Panc1 (cell line): ENCODE data around the gene CACNA2D4. TPM values are rescaled to one million over a fixed set of nuclear protein-coding genes. Genes with fewer than 3 reads are reported as not detected.

ENCODE experiments used
- ATAC-seq: fragments of 200-7000 bp; cut with Tn5 transposase; 2 replicates; pipeline ENCODE4 v1.9.1; 2020; ENCODE audit warnings: mild to moderate bottlenecking, moderate library complexity
- BruUV-seq: library from RNA; stranded (reverse); fragments of 400-500 nt; replicated peaks from 2 replicates; lab custom pipeline; 2021; lab: Mats Ljungman, UMichigan
- CTCF ChIA-PET: fragments of 300-600 bp; sonication (Branson Sonifier 250); formaldehyde crosslinking; loops from one replicate; lab custom pipeline; 2022; ENCODE audit warnings: antibody characterized with exemption; lab: Charles Lee
- POLR2A ChIA-PET: fragments of 300-600 bp; sonication (Branson Sonifier 250); formaldehyde crosslinking; loops from one replicate; lab custom pipeline; 2022; ENCODE audit warnings: antibody characterized with exemption; lab: Charles Lee
- DNase-seq: peaks from one replicate; pipeline ENCODE4 v3.0.0-alpha.2; 2010; ENCODE audit warnings: low read depth, low spot score
- H3K27ac ChIP-seq: 2 replicates; pipeline ENCODE4 v1.5.1; 2011; ENCODE audit warnings: mild to moderate bottlenecking, low read length, inconsistent platforms
- H3K27me3 ChIP-seq: fragments of 200-500 bp; sonication (Bioruptor generic); 2 replicates; pipeline ENCODE4 v1.6.0; 2014; ENCODE audit warnings: low read length, inconsistent platforms; ENCODE audit not compliant: control insufficient read depth, insufficient read depth
- H3K36me3 ChIP-seq: fragments of 200-500 bp; sonication (Bioruptor generic); 2 replicates; pipeline ENCODE4 v1.5.1; 2014; ENCODE audit warnings: inconsistent platforms, mild to moderate bottlenecking, low read length, moderate library complexity; ENCODE audit not compliant: control insufficient read depth, insufficient read depth
- H3K4me1 ChIP-seq: 2 replicates; pipeline ENCODE4 v1.5.1; 2011; ENCODE audit warnings: inconsistent platforms, mild to moderate bottlenecking, low read length, moderate library complexity; ENCODE audit not compliant: control insufficient read depth, insufficient read depth
- H3K4me3 ChIP-seq, 2 experiments: 2 replicates each; pipeline ENCODE4 v1.5.1; 2011 to 2012; ENCODE audit warnings: low read depth in 2 of 2, low read length in 2 of 2, mild to moderate bottlenecking in 2 of 2, inconsistent platforms in 1 of 2, moderate library complexity in 1 of 2
- H3K9me3 ChIP-seq: fragments of 200-500 bp; sonication (Bioruptor generic); 2 replicates; pipeline ENCODE4 v1.5.1; 2014; ENCODE audit warnings: low read depth, mild to moderate bottlenecking, inconsistent platforms, low read length, moderate library complexity; ENCODE audit not compliant: control insufficient read depth, insufficient read depth
- CTCF ChIP-seq: fragments of 450-650 bp; IDR thresholded peaks from 2 replicates; pipeline ENCODE4 v1.5.1; 2017; ENCODE audit warnings: mild to moderate bottlenecking
- POLR2AphosphoS5 ChIP-seq: IDR thresholded peaks from 2 replicates; pipeline ENCODE4 v1.6.1; 2012; ENCODE audit warnings: mild to moderate bottlenecking, low read depth, low read length, moderate library complexity
- REST ChIP-seq, 2 experiments: IDR thresholded peaks; 2 replicates each; pipeline ENCODE4 v1.6.1; 2011 to 2012; ENCODE audit warnings: low read depth in 2 of 2, control low read depth in 1 of 2, low read length in 1 of 2, mild to moderate bottlenecking in 1 of 2, moderate library complexity in 1 of 2; ENCODE audit not compliant: insufficient read depth in 1 of 2
- SIN3A ChIP-seq: IDR thresholded peaks from 2 replicates; pipeline ENCODE4 v1.6.1; 2012; ENCODE audit warnings: low read depth, mild to moderate bottlenecking, low read length, moderate library complexity, borderline replicate concordance; ENCODE audit not compliant: insufficient read depth
- TCF7L2 ChIP-seq: IDR thresholded peaks from 2 replicates; pipeline ENCODE4 v1.6.1; 2011; ENCODE audit warnings: mild to moderate bottlenecking, low read depth, low read length, inconsistent platforms
- in situ Hi-C: cut with HindIII; loops from 2 replicates; pipeline ENCODE4 v1.10.0; 2016; ENCODE audit warnings: low sequenced_read_pairs, low pct_unique_long_range_greater_than_20kb
- intact Hi-C: fragments of 100-400 bp; cut with micrococcal nuclease; formaldehyde crosslinking; loops from one replicate; pipeline ENCODE4 v1.10.0; 2022; ENCODE audit not compliant: unreplicated experiment
- total RNA-seq: library from RNA; stranded (reverse); gene quantifications from one replicate; pipeline ENCODE4 v1.2.1, GENCODE V29; 2021; ENCODE audit not compliant: unreplicated experiment

The CACNA2D4 gene
- total RNA-seq, 1 experiment from 2014 or later: 0.15 TPM

GRCh38 chr12:1836854-1837421, 81.5 kb downstream of the CACNA2D4 start:
- no TSS peak for BruUV-seq
- no peaks in the 10 kb centered on the region for H3K36me3 ChIP-seq
- H3K27ac ChIP-seq: no peak overlapping the region
- TF ChIP-seq CTCF (no peak), SIN3A (no peak)
- ChIA-PET POLR2A (no interaction called here), CTCF (interaction anchor here (1.2 kb wide), 1 partner anchor 103 kb away, joined by 4 read pairs; no protein-coding TSS in a partner anchor)
- no peak overlapping the region for H3K4me3 ChIP-seq
- H3K4me1 ChIP-seq: peaks cover 4% of the 10 kb centered on the region; the same call in 1 of the 2 replicates
- H3K9me3 ChIP-seq: no peaks in the 10 kb centered on the region
- in situ Hi-C loops: no loop called here
- DNase-seq (no peak), ATAC-seq (no peak)
- intact Hi-C loops: no loop called here
- no peaks in the 10 kb centered on the region for H3K27me3 ChIP-seq

- no peak for DNase-seq
- no peaks in the 10 kb centered on the region for H3K36me3 ChIP-seq
- no peak overlapping the region for H3K27ac ChIP-seq
- in situ Hi-C loops (no loop called here), intact Hi-C loops (no loop called here)
- no peaks in the 10 kb centered on the region for H3K9me3 ChIP-seq
- TF ChIP-seq POLR2AphosphoS5 (no peak), TCF7L2 (no peak), SIN3A (no peak), REST (IDR thresholded peaks at IDR 0.05; ENCODE audit: insufficient read depth in 1 of 2, low read depth in 2 of 2, low read length in 1 of 2) (no peak), CTCF (no peak)
- POLR2A ChIA-PET: no interaction called here
- H3K27me3 ChIP-seq: no peaks in the 10 kb centered on the region
- ATAC-seq: no peak
- CTCF ChIA-PET: interaction anchor here (0.6 to 1.2 kb wide), 2 partner anchors 16 to 104 kb away, joined by 3 to 4 read pairs; no protein-coding TSS in a partner anchor
- no peak overlapping the region for H3K4me3 ChIP-seq
- no TSS peak for BruUV-seq
- peaks cover 4% of the 10 kb centered on the region; the same call in 1 of the 2 replicates for H3K4me1 ChIP-seq
Observed at GRCh38 chr12:1836241-1836803, 82.1 kb downstream of the CACNA2D4 start.
